HepG2 (cell line): ENCODE measurements around the gene UBB. TPM values are rescaled to one million over a fixed set of nuclear protein-coding genes. Genes with fewer than 3 reads are reported as not detected.

Source experiments
- ATAC-seq: fragments of 200-7000 bp; cut with Tn5 transposase; 3 replicates; pipeline ENCODE4 v1.9.1; 2020; ENCODE audit warnings: mild to moderate bottlenecking, moderate library complexity
- BruUV-seq: library from RNA; stranded (reverse); fragments of 400-500 nt; replicated peaks from 2 replicates; lab custom pipeline; 2021; lab: Mats Ljungman, UMichigan
- CTCF ChIA-PET: fragments of 300-600 bp; formaldehyde crosslinking; extraction: SDS; loops from one replicate; lab custom pipeline; 2021; ENCODE audit warnings: low total read pairs, inconsistent platforms, low intra/inter-chr PET ratio; lab: Yijun Ruan, JAX
- POLR2A ChIA-PET: fragments of 350-600 bp; sonication (Branson Sonifier 250); formaldehyde crosslinking; loops from one replicate; lab custom pipeline; 2020; ENCODE audit warnings: antibody characterized with exemption, inconsistent platforms; lab: Yijun Ruan, JAX
- DNase-seq: peaks from one replicate; pipeline ENCODE4 v3.0.0-alpha.2; 2015; ENCODE audit warnings: low spot score
- FAIRE-seq: peaks from 3 replicates; lab custom pipeline; 2011; peaks lifted over from hg19 to GRCh38; lab: Jason Lieb, UNC
- H2AFZ ChIP-seq: one replicate; pipeline ENCODE4 v1.6.1; 2011; ENCODE audit warnings: low read length, inconsistent platforms
- H3K27ac ChIP-seq: fragments of 300-600 bp; 3 replicates; pipeline ENCODE4 v1.8.0; 2011; ENCODE audit warnings: mixed run types, mild to moderate bottlenecking, mixed read lengths, low read length, inconsistent platforms; ENCODE audit not compliant: insufficient read depth; ENCODE audit errors: extremely low read length
- H3K27me3 ChIP-seq, 2 experiments: fragments of 200-600 bp in 1 of 2; 2 replicates in 1 of 2; 3 replicates in 1 of 2; pipeline versions ENCODE4 v1.6.0 to v1.8.0; 2011; ENCODE audit warnings: low read length in 2 of 2, mild to moderate bottlenecking in 2 of 2, moderate library complexity in 2 of 2, inconsistent platforms in 1 of 2; ENCODE audit not compliant: insufficient read depth in 2 of 2, control insufficient read depth in 1 of 2
- H3K36me3 ChIP-seq, 2 experiments: fragments of 200-600 bp in 1 of 2; replicated peaks in 1 of 2; 2 replicates in 1 of 2; 3 replicates in 1 of 2; pipeline versions ENCODE4 v1.5.1 to v1.8.0; 2011; ENCODE audit warnings: low read length in 2 of 2, inconsistent platforms in 1 of 2; ENCODE audit not compliant: insufficient read depth in 2 of 2, control insufficient read depth in 1 of 2
- H3K4me1 ChIP-seq: 2 replicates; pipeline ENCODE4 v1.5.1; 2012; ENCODE audit warnings: low read length, inconsistent platforms; ENCODE audit not compliant: insufficient read depth
- H3K4me2 ChIP-seq: 2 replicates; pipeline ENCODE4 v1.6.0; 2011; ENCODE audit warnings: low read depth, low read length, inconsistent platforms
- H3K4me3 ChIP-seq, 3 experiments: fragments of 200-600 bp in 1 of 3; sonication (generic), shearing (Covaris generic) in 1 of 3; replicated peaks in 1 of 3; 2 replicates each; pipeline ENCODE4 v1.5.1; 2011 to 2016; ENCODE audit warnings: low read length in 3 of 3, inconsistent platforms in 2 of 3, low read depth in 2 of 3, mild to moderate bottlenecking in 2 of 3, control low read depth in 1 of 3, mixed read lengths in 1 of 3; ENCODE audit not compliant: insufficient read depth in 1 of 3
- H3K79me2 ChIP-seq: one replicate; pipeline ENCODE4 v1.6.1; 2011; ENCODE audit warnings: low read length, inconsistent platforms; ENCODE audit not compliant: insufficient read depth
- H3K9ac ChIP-seq: 2 replicates; pipeline ENCODE4 v1.6.0; 2011; ENCODE audit warnings: mild to moderate bottlenecking, low read depth, low read length, inconsistent platforms; ENCODE audit not compliant: insufficient read depth
- H3K9me3 ChIP-seq: 2 replicates; pipeline ENCODE4 v1.5.1; 2012; ENCODE audit warnings: mild to moderate bottlenecking, low read length
- H4K20me1 ChIP-seq: 2 replicates; pipeline ENCODE4 v1.6.0; 2011; ENCODE audit warnings: inconsistent platforms, mild to moderate bottlenecking, low read length, moderate library complexity; ENCODE audit not compliant: insufficient read depth
- NBN ChIP-seq: fragments of 450-650 bp; conservative IDR thresholded peaks from 2 replicates; pipeline ENCODE4 v1.6.1; 2017
- NRL ChIP-seq: sonication (generic); formaldehyde crosslinking; IDR thresholded peaks from 2 replicates; pipeline ENCODE4 v1.5.0; 2020; ENCODE audit warnings: missing genetic modification reagents, mild to moderate bottlenecking, moderate library complexity, borderline replicate concordance
- RARG ChIP-seq: sonication (generic); formaldehyde crosslinking; IDR thresholded peaks from 2 replicates; pipeline ENCODE4 v1.4.0; 2020; ENCODE audit warnings: low read depth, mild to moderate bottlenecking, missing genetic modification reagents
- RELA ChIP-seq: sonication (generic); formaldehyde crosslinking; IDR thresholded peaks from 2 replicates; pipeline ENCODE4 v1.4.0; 2020; ENCODE audit warnings: missing genetic modification reagents
- TBX2 ChIP-seq: sonication (generic); formaldehyde crosslinking; IDR thresholded peaks from 2 replicates; pipeline ENCODE4 v1.5.0; 2020; ENCODE audit warnings: missing genetic modification reagents, mild to moderate bottlenecking, borderline replicate concordance
- ZNF547 ChIP-seq: sonication (generic); formaldehyde crosslinking; IDR thresholded peaks from 2 replicates; pipeline ENCODE4 v1.5.1; 2020; ENCODE audit warnings: mild to moderate bottlenecking, missing genetic modification reagents
- ZSCAN21 ChIP-seq: sonication (generic); formaldehyde crosslinking; IDR thresholded peaks from 2 replicates; pipeline ENCODE4 v1.8.0; 2022; ENCODE audit warnings: mild to moderate bottlenecking, missing genetic modification reagents, moderate library complexity, borderline replicate concordance
- WGBS: methylation state at CpG from one replicate; pipeline ENCODE4 v1.1.6; 2017; ENCODE audit warnings: low lambda C conversion rate; 5-methylcytosine and 5-hydroxymethylcytosine counted together
- in situ Hi-C: cut with HindIII; loops from 2 replicates; pipeline ENCODE4 v1.10.0; 2017; ENCODE audit warnings: low pct_unique_long_range_greater_than_20kb; ENCODE audit not compliant: extremely low pct_ligation_motif_present
- intact Hi-C: fragments of 100-400 bp; cut with micrococcal nuclease; formaldehyde crosslinking; loops from one replicate; pipeline ENCODE4 v1.10.0; 2022; ENCODE audit not compliant: unreplicated experiment
- polyA plus RNA-seq, 8 experiments: library from polyadenylated mRNA; depleted of rRNA in 3 of 8; stranded (reverse) in 7 of 8; unstranded in 1 of 8; fragments of >200 nt; fragmentation: Illumina TruSeq in 4 of 8; extraction: Trizol in 4 of 8; gene quantifications; 2 replicates each; pipeline versions ENCODE4 v1.2.1 to v1.2.3, GENCODE V29; 2011 to 2016; ENCODE audit warnings: low read depth in 4 of 8, missing spikeins in 1 of 8, mixed read lengths in 1 of 8; ENCODE audit not compliant: insufficient read depth in 1 of 8
- total RNA-seq, 5 experiments: library from RNA; depleted of rRNA; stranded (reverse); fragments of >200 nt; fragmentation: Illumina TruSeq; extraction: Trizol; gene quantifications; 2 replicates each; pipeline ENCODE4 v1.2.3, GENCODE V29; 2016; ENCODE audit warnings: low read depth in 1 of 5
- TF ChIP-seq, protein P1 (sequence below): sonication (generic); formaldehyde crosslinking; IDR thresholded peaks from 2 replicates; pipeline ENCODE4 v1.5.1; 2020; ENCODE audit warnings: mild to moderate bottlenecking, missing genetic modification reagents, moderate library complexity
- TF ChIP-seq, protein P2 (sequence below): sonication (generic); formaldehyde crosslinking; IDR thresholded peaks from 2 replicates; pipeline ENCODE4 v1.8.0; 2022; ENCODE audit warnings: missing genetic modification reagents, mild to moderate bottlenecking, moderate library complexity, borderline replicate concordance

UBB gene
- total and polyA plus RNA-seq, 2 of the 13 experiments (the other 11 are each of a cell fraction or from before 2014, with no cell fraction given) = 1,130 to 2,066 TPM

DNA sequence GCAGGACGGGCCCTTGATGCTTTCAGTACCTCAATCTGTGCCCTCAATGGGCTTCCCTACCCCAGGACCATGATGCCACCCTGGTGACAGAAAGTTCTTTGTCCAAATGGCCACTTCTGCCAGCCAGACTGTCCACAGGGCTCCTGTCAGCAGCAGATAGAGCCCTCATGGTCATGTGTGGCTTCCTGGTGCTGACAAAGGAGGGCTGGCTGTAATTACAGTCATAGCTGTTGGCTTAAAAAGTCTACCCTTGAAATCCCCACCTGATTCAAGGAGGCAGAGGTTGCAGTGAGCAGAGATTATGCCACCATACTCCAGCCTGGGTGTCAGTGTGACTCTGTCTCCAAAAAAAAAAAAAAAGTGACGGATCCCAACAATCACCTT, 37.8 kb downstream of the UBB start:
- Histone ChIP-seq H3K36me3 (no peaks in the 10 kb centered on the region; a peak in 1 of 5 replicates), H2AFZ (no peak overlapping the region), H4K20me1 (no peaks in the 10 kb centered on the region), H3K4me1 (peaks cover 54% of the 10 kb centered on the region), H3K27ac (peak overlapping the region; percentile 68), H3K9me3 (no peaks in the 10 kb centered on the region), H3K4me2 (peak overlapping the region; percentile 70), H3K9ac (no peak overlapping the region), H3K27me3 (no peaks in the 10 kb centered on the region), H3K79me2 (no peaks in the 10 kb centered on the region), H3K4me3 (no peak overlapping the region)
- TF ChIP-seq RELA (no peak), NRL (CRISPR knock-in tag) (0 out of 2 replicates have a peak, but pooled peaks have one; percentile 15), ZSCAN21 (peak; percentile 15; the same call in 1 of the 2 replicates), ZNF547 (peak; percentile 46; the same call in 1 of the 2 replicates), TBX2 (CRISPR knock-in tag) (no peak), NBN (no peak), RARG (CRISPR knock-in tag) (no peak)
- TF ChIP-seq, protein P1, sequence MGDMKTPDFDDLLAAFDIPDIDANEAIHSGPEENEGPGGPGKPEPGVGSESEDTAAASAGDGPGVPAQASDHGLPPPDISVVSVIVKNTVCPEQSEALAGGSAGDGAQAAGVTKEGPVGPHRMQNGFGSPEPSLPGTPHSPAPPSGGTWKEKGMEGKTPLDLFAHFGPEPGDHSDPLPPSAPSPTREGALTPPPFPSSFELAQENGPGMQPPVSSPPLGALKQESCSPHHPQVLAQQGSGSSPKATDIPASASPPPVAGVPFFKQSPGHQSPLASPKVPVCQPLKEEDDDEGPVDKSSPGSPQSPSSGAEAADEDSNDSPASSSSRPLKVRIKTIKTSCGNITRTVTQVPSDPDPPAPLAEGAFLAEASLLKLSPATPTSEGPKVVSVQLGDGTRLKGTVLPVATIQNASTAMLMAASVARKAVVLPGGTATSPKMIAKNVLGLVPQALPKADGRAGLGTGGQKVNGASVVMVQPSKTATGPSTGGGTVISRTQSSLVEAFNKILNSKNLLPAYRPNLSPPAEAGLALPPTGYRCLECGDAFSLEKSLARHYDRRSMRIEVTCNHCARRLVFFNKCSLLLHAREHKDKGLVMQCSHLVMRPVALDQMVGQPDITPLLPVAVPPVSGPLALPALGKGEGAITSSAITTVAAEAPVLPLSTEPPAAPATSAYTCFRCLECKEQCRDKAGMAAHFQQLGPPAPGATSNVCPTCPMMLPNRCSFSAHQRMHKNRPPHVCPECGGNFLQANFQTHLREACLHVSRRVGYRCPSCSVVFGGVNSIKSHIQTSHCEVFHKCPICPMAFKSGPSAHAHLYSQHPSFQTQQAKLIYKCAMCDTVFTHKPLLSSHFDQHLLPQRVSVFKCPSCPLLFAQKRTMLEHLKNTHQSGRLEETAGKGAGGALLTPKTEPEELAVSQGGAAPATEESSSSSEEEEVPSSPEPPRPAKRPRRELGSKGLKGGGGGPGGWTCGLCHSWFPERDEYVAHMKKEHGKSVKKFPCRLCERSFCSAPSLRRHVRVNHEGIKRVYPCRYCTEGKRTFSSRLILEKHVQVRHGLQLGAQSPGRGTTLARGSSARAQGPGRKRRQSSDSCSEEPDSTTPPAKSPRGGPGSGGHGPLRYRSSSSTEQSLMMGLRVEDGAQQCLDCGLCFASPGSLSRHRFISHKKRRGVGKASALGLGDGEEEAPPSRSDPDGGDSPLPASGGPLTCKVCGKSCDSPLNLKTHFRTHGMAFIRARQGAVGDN (CRISPR knock-in tag) = peak; percentile 14; the same call in 1 of the 2 replicates
- TF ChIP-seq, protein P2, sequence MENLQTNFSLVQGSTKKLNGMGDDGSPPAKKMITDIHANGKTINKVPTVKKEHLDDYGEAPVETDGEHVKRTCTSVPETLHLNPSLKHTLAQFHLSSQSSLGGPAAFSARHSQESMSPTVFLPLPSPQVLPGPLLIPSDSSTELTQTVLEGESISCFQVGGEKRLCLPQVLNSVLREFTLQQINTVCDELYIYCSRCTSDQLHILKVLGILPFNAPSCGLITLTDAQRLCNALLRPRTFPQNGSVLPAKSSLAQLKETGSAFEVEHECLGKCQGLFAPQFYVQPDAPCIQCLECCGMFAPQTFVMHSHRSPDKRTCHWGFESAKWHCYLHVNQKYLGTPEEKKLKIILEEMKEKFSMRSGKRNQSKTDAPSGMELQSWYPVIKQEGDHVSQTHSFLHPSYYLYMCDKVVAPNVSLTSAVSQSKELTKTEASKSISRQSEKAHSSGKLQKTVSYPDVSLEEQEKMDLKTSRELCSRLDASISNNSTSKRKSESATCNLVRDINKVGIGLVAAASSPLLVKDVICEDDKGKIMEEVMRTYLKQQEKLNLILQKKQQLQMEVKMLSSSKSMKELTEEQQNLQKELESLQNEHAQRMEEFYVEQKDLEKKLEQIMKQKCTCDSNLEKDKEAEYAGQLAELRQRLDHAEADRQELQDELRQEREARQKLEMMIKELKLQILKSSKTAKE (CRISPR knock-in tag) = 0 out of 2 replicates have a peak, but pooled peaks have one; percentile 34
- WGBS = 70% methylated on average over 1 of the region's 2 CpGs
- POLR2A ChIA-PET = interaction anchor here (1.2 to 2.2 kb wide), 7 partner anchors 9 to 106 kb away, joined by 4 to 19 read pairs (median 7); partner anchors contain the start of gene UBB
- CTCF ChIA-PET = no interaction called here
- intact Hi-C loops (no loop called here), in situ Hi-C loops (loop anchor here (5.0 to 10.0 kb wide), 2 partner anchors 36 to 54 kb away; partner anchors contain the start of gene UBB)
- FAIRE-seq = no peak
- DNase-seq = no peak
- ATAC-seq = no peak
- no TSS peak for BruUV-seq
